Dedifferentiated amniotic fluid mesenchymal stem cell (primary cell): ENCODE measurements around the gene KLHL34.

Experiments used
- DNase-seq: peaks from one replicate; pipeline ENCODE4 v3.0.0-alpha.2; 2016; ENCODE audit errors: extremely low spot score

KLHL34 gene

DNA sequence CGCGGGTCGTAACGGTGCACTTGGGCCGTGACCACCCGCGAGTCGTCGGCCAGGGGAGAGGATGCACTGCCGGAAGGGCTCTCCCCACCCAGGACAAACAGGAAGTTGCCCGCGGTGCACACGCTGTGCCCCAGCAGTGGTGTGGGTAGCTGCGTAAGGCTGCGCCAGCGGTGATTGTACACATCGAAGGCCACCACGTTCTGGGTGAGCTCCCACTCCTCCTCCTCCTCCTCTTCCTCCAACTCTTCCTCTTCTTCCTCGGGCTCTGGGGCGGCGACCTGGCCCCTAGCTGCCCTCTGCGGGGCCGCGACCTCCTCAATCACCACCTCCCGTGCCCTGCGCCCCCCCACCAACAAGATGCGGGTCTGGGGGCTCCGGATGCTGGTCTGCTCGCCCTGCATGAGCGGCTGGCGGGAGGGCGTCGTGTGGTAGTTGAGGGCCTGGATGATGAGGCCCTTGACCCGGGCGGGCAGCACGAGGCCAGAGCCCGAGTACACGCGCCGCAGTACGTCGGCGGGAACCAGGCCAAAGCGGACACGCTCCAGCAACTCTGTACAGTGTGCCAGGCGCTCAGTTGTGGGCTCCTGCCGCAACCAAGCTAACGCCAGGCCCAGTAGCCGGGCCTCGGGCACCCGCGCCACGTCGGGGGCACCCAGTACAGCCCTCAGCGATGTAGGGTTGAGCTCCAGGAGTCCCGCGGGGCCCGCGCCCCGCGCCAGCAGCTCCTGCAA, 1.4 kb downstream of the KLHL34 start:
- no peak for DNase-seq

DNA sequence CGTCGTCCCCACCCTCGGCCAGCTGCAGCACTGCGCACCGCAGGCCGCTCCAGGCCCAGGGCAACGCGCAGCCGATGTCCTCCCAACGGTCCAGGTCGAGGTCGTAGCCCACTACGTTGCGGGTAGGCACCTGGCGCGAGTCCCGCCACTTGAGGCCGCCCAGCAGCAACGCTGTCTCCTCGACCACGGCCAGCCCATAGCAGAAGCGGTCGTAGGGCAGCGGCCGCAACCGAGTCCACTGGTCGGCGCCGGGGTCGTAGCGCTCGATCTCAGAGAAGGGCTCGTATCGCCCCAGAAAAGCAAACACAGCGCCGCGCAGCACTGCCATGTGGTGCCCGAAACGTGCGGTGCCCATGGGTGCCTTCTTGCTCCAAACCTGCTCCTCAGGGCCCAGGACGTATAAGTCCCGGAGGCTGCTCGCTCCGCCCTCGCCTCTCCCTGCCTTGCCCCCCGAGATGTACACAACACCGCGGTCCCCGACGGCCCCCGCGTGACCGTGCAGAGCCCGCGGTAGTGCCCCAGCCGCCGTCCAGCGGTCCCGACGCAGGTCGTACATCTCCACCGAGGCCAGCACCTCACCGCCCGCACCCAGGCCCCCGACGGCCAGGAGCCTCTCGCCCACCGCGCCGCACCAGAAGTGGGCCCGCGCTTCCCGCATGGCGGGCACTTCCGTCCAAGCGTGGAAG, 2.1 kb downstream of the KLHL34 start:
- DNase-seq, result no peak

DNA sequence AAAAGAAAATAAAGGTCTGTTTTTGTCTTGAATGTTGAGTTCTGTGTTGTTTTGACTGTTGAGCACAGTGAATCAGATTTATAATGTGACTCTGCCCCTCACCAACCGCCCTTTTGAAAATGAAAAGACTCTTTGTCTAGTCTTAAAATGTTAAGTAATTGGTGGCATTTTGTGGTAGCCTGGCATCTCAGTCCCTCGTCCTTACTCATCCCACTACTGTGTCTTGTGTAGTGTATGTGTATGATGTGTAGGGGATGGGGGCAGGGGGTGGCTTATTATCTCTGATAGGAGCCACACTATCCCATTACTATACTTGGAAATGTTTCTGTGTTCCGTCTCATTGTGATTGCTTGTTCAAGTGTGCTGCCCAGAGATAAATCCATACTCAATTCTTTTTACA, 12.2 kb downstream of the KLHL34 start:
- no peak for DNase-seq

DNA sequence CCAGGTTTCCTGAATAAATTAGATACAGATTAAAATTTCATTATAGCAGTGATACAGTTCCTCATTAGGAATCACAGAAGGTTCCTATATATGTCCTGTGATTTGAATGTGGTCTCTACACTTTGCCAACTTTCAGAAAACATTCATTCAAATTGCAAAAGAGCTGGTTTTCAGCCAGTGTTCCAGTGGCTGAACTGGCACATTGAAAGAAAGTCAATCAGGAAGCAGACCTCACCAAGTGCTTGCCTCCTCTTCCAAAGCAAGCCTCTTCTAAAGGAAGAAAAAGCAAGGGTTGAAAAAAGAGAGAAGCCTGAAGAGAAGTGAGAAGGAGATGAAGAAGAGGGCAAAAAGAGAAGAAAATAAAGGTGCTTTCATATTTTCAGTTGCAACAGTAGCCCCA, 12.7 kb downstream of the KLHL34 start:
- DNase-seq, result no peak

DNA sequence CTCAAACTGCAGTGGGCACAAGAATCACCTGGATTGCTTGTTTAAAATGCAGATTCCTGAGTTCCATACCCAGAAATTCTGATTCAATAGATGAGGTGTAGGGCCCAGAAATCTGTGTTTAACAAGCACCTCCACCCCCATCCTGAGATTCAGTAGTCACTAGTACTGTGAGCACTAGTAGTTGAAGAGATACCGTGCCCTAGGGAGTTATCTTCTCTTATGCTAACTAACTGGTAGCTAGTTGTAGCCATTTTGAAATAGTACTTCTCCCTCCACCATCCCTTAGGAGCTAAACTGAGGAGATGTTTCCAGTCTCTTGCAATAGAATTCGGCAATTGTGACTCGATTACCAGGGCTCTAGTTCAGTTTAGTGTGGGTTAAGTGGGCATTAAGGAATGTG, 18.4 kb downstream of the KLHL34 start:
- no peak for DNase-seq

DNA sequence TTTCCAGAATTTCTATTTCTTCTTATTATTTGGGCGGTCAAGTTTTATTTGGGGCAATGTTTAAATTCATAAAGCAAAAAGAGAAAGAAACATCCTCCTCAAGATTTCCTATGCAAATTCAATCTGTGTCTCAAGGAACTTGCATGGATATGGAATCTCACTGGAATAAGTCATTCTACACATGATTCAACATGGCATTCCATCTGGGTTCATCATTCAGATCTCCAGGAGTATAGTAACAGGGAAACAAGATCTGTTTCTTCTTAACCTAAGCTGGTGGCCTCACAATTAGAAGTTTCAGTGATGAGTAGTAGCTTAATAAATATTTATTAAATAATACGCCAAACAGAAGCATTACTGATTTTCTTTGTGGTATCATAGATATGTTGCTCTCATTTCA, 19.8 kb downstream of the KLHL34 start:
- no peak for DNase-seq

DNA sequence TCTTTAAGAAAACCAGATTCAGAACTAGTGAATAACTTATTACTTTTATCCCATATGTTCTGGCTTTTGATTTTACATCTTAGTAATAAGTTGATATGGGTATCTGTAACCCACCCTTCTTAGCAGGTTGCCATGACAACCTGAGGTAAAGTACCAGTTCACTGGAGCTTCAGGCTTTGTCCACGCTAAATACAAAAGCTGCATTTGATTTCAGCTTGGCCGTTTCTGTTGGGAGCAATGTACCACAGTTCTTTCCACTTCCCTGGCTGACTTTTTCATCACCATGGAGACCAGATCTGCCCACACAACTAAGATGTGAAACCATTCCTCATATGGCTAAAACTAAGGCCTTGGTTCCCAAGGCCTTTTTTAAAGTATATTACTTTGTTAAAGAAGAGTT, 26.1 kb downstream of the KLHL34 start:
- DNase-seq, result no peak

DNA sequence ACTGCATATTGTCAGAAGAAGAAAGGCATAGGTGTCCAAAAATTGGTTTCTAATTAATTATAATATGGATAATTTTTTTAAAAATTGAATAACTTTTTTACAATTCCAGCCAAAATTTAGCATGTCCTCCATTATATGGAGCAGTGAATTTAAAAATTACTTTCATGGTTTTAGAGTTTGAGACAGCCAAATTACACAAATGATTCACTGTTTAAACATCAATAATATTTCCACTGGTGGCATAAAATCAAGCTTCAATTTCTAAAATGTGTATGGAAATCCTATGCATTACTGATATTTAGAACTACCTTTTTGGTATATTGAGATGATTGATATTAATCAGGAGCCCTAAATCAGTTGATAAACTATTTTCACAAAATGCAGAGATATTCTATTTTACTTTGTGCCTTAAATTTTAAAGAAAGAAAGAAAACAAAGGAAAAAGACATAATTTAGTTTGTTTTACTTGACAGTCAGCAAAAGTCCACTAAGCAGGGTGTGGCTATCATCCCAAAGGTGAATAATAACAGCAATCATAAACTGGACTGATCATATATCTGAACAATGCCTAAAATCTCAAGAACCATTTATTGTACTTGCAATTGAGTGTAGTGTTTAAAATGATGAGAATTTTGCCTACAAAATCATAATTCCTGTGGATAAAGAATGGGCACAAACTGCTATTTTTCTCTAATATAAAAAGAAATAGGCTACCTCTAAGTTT, 34.2 kb downstream of the KLHL34 start:
- no peak for DNase-seq

DNA sequence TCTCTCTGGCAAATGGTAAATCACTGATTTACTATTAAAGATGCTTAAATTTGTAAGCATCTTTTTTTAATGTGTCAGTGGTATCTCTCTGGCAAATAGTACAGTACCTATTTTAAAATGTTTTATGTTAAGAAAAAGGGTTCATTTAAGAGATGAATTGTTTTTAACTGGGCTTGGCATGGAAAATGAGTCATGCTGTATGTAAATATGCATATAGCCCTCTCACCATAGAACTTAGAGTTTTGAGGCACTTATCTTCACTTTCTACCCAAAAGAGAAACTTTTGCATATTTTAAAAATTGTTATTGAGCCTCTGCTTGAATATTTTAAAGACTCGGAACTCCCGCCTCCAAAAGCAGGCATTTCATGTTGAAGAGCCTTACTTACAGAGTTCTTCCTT, 37.9 kb downstream of the KLHL34 start:
- no peak for DNase-seq

DNA sequence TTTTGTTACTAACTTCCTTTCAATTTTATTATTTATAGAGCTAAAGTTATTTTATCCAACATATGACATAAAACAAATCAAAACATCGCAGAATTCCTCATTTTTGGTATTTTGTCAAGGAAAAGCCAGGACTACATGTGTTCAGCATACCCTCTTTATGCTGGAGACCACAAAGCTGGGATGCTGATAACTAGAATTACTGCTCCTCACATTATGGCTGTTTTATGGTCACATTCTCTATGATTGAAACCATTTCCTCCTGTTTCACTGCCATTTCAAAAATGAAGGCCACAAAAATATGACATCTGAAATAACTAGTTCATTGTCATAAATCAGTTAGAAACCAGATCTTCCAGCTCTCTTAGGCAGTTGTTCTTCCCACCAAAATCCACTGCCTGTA, 41.7 kb downstream of the KLHL34 start:
- no peak for DNase-seq

DNA sequence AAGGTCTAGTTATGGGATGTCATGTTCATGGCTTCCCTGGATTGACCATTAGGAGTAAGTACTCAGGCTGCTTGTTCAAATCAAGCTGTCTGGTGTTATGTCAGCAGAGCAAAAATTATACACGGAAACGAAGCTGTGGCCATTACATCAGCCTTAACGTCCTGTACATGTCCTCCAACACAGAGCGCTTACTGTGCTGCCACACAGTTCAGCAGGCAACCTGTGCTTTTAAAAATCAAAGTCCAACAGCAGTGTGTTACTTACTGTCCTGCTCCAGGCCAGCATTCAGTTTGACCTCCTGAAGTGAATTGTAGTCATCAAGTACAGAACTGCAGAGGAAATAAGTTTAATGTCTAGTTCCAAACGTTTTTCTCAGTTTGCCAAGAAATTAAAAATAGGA, 46.0 kb downstream of the KLHL34 start:
- DNase-seq, result no peak

DNA sequence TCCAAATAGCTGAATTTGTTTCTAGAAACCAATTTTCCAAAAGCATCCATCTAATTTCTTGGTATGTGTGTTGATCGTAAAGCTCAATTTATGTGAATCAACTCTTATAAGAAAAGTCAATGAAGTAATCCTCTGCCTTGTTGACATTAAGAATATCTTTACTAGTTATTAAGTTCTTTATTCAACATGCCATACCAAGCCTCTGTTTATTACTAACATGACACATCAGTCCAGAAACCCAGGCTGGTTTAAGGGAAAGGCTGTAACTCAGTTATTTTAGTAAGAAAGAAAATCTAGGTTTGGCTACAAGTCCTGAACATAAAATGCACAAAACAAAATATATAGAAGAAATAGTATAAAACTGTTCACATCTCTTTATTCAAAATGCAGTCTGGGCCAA, 48.0 kb downstream of the KLHL34 start:
- no peak for DNase-seq

DNA sequence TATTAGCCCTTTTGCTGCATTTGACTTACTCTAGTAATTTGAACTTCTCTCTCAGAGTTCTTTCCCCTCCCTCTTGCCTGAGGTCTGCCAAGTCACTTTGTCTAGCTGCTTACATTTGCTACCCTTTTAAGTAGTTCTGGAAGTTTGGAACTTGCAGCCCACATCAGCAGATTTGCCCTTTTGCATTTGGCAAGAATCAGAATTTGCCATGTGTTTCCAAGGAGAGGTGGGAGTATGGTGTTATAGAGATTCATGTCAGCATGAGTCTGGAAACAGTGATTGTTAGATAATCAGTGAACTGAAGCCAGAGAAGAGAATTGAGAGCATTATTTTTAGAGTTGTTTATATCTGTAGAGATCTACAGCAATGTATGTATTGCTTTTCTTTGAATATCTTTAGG, 52.1 kb downstream of the KLHL34 start:
- no peak for DNase-seq
